Measurements from ENCODE around the gene SLC16A8.

- no peak for TF ChIP-seq CTCF (IDR thresholded peaks at IDR 0.05; ENCODE audit: insufficient read depth, low read length)
- TF ChIP-seq POLR2AphosphoS5 (IDR thresholded peaks at IDR 0.05; ENCODE audit: low read depth) = no peak
These were observed 45.9 kb upstream of the SLC16A8 start for GRCh38 chr22:38129856-38130255.
